Neuronal stem cell (in vitro differentiated cells): ENCODE measurements around the gene PLXDC2.

Experiments used
- DNase-seq: peaks from one replicate; pipeline ENCODE4 v3.0.0-alpha.2; 2013; ENCODE audit warnings: low spot score
- H2AFZ ChIP-seq: one replicate; pipeline ENCODE4 v1.6.1; 2013; ENCODE audit warnings: mild to moderate bottlenecking, low read length, inconsistent platforms
- H2AK5ac ChIP-seq: 2 replicates; pipeline ENCODE4 v1.6.1; 2013; ENCODE audit warnings: low read depth, mild to moderate bottlenecking, inconsistent platforms, low read length, moderate library complexity, mixed read lengths
- H2BK120ac ChIP-seq: 2 replicates; pipeline ENCODE4 v1.6.1; 2013; ENCODE audit warnings: low read depth, mild to moderate bottlenecking, inconsistent platforms, low read length, moderate library complexity, mixed read lengths
- H2BK12ac ChIP-seq: one replicate; pipeline ENCODE4 v1.6.1; 2013; ENCODE audit warnings: low read length, inconsistent platforms
- H2BK15ac ChIP-seq: 2 replicates; pipeline ENCODE4 v1.6.1; 2013; ENCODE audit warnings: mild to moderate bottlenecking, low read length, inconsistent platforms, mixed read lengths
- H2BK5ac ChIP-seq: one replicate; pipeline ENCODE4 v1.6.1; 2013; ENCODE audit warnings: inconsistent platforms, mild to moderate bottlenecking, low read length, moderate library complexity
- H3K14ac ChIP-seq: one replicate; pipeline ENCODE4 v1.6.1; 2013; ENCODE audit warnings: low read length, inconsistent platforms
- H3K18ac ChIP-seq: 2 replicates; pipeline ENCODE4 v1.6.1; 2013; ENCODE audit warnings: low read length, inconsistent platforms
- H3K23ac ChIP-seq: 2 replicates; pipeline ENCODE4 v1.6.1; 2013; ENCODE audit warnings: low read depth, mild to moderate bottlenecking, mixed read lengths, low read length, inconsistent platforms; ENCODE audit not compliant: poor library complexity
- H3K27ac ChIP-seq: replicated peaks from 3 replicates; pipeline ENCODE4 v1.5.1; 2013; ENCODE audit warnings: low read length, inconsistent platforms
- H3K27me3 ChIP-seq, 3 experiments: 2 replicates each; pipeline ENCODE4 v1.6.1; 2013; ENCODE audit warnings: low read length in 3 of 3, mild to moderate bottlenecking in 2 of 3, inconsistent platforms in 1 of 3, low read depth in 1 of 3, mixed read lengths in 1 of 3, moderate library complexity in 1 of 3; ENCODE audit not compliant: control insufficient read depth in 3 of 3, insufficient read depth in 3 of 3
- H3K36me3 ChIP-seq, 2 donors: replicated peaks in 1 of 2; 2 replicates each; pipeline ENCODE4 v1.6.1; 2013; ENCODE audit warnings: low read length in 2 of 2; ENCODE audit not compliant: control insufficient read depth in 2 of 2, insufficient read depth in 2 of 2
- H3K4ac ChIP-seq: 2 replicates; pipeline ENCODE4 v1.6.1; 2013; ENCODE audit warnings: inconsistent platforms, mild to moderate bottlenecking, low read length, moderate library complexity
- H3K4me1 ChIP-seq, 2 donors: 1 replicate in 1 of 2; 2 replicates in 1 of 2; pipeline ENCODE4 v1.6.1; 2013; ENCODE audit warnings: low read length in 2 of 2, low read depth in 1 of 2; ENCODE audit not compliant: control insufficient read depth in 2 of 2, insufficient read depth in 1 of 2
- H3K4me2 ChIP-seq: one replicate; pipeline ENCODE4 v1.6.1; 2013; ENCODE audit warnings: mild to moderate bottlenecking, low read length, inconsistent platforms; ENCODE audit not compliant: insufficient read depth, poor library complexity, severe bottlenecking
- H3K4me3 ChIP-seq, 2 donors: 2 replicates each; pipeline ENCODE4 v1.5.1; 2013; ENCODE audit warnings: low read length in 2 of 2, mild to moderate bottlenecking in 2 of 2, inconsistent platforms in 1 of 2, moderate library complexity in 1 of 2
- H3K79me1 ChIP-seq: one replicate; pipeline ENCODE4 v1.6.1; 2013; ENCODE audit warnings: low read depth, mild to moderate bottlenecking, inconsistent platforms, low read length, moderate library complexity
- H3K9ac ChIP-seq: one replicate; pipeline ENCODE4 v1.6.1; 2013; ENCODE audit warnings: mild to moderate bottlenecking, low read depth, low read length, inconsistent platforms; ENCODE audit not compliant: poor library complexity
- H3K9me3 ChIP-seq, 2 donors: replicated peaks in 1 of 2; 2 replicates each; pipeline versions ENCODE3 to v1.6.1; 2013; ENCODE audit warnings: low read length in 2 of 2, mild to moderate bottlenecking in 2 of 2, inconsistent platforms in 1 of 2, low read depth in 1 of 2, mixed read lengths in 1 of 2, moderate library complexity in 1 of 2; ENCODE audit not compliant: control insufficient read depth in 2 of 2, insufficient read depth in 1 of 2
- H4K8ac ChIP-seq: one replicate; pipeline ENCODE4 v1.6.1; 2013; ENCODE audit warnings: low read depth, mild to moderate bottlenecking, inconsistent platforms, low read length, moderate library complexity
- H4K91ac ChIP-seq: one replicate; pipeline ENCODE4 v1.6.1; 2013; ENCODE audit warnings: low read length, low read depth, mild to moderate bottlenecking, inconsistent platforms; ENCODE audit not compliant: poor library complexity
- WGBS, 2 donors: extraction: QIAGEN DNeasy Blood & Tissue Kit; methylation state at CpG; one replicate each; pipeline ENCODE4 v1.1.7; 2013; ENCODE audit warnings: missing lambda C conversion rate in 2 of 2, mixed read lengths in 1 of 2; ENCODE audit not compliant: insufficient read length in 2 of 2, insufficient replicate concordance in 1 of 2; ENCODE audit errors: extremely low coverage in 2 of 2; 5-methylcytosine and 5-hydroxymethylcytosine counted together

Gene PLXDC2

DNA sequence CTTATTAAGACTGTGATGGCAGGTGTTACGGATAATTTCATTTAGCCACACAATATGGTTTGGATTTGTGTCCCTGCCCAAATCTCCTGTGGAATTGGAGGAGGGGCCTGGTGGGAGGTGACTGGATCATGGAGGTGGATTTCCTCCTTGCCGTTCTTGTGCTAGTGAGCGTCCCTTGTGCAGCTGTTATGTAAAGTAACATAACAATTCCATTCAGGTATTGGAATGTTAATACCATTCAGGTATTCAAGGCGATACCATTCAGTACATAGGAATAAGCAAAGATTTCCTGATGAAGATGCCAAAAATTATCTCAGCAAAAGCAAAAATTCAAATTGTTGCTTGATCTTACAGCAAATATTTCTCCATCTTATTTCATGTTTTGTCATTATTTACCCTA, 32.5 kb upstream of the PLXDC2 start:
- H2BK15ac ChIP-seq, result no peak overlapping the region
- no peak overlapping the region for H3K18ac ChIP-seq
- no peak overlapping the region for H3K9ac ChIP-seq
- H3K36me3 ChIP-seq, result no peaks in the 10 kb centered on the region
- no peak overlapping the region for H4K91ac ChIP-seq
- H3K23ac ChIP-seq, result no peak overlapping the region
- no peaks in the 10 kb centered on the region for H3K9me3 ChIP-seq
- WGBS, 2 donors, result no CpG with 5 or more reads among the region's 4 CpGs
- H3K14ac ChIP-seq, result no peak overlapping the region
- H2AK5ac ChIP-seq, result no peak overlapping the region
- no peak overlapping the region for H3K27ac ChIP-seq
- H2BK120ac ChIP-seq, result no peak overlapping the region
- no peak overlapping the region for H2BK12ac ChIP-seq
- DNase-seq, result no peak
- H2BK5ac ChIP-seq, result no peak overlapping the region
- H3K4me3 ChIP-seq, result no peak overlapping the region
- H3K79me1 ChIP-seq, result no peaks in the 10 kb centered on the region
- H3K4me2 ChIP-seq, result no peak overlapping the region
- no peak overlapping the region for H2AFZ ChIP-seq
- H3K4me1 ChIP-seq, result no peaks in the 10 kb centered on the region
- H4K8ac ChIP-seq, result peak overlapping the region; percentile 88
- H3K27me3 ChIP-seq, result no peaks in the 10 kb centered on the region
- no peak overlapping the region for H3K4ac ChIP-seq

DNA sequence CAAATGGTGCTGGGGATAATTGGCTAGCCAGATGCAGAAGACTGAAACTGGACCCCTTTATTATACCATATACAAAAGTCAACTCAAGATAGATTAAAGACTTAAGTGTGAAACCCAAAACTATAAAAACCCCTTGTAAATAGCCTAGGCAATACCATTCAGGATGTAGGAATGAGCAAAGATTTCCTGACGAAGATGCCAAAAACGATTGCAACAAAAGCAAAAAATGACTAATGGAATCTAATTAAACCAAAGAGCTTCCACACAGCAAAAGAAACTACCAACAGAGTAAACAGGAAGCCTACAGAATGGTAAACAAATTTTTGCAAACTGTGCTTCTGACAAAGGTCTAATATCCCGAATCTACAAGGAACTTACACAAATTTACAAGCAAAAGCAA, 30.9 kb upstream of the PLXDC2 start:
- H3K36me3 ChIP-seq, result no peaks in the 10 kb centered on the region
- H3K4me3 ChIP-seq, result no peak overlapping the region
- no peaks in the 10 kb centered on the region for H3K9me3 ChIP-seq
- no peak overlapping the region for H2BK12ac ChIP-seq
- H4K91ac ChIP-seq, result no peak overlapping the region
- no peak overlapping the region for H3K18ac ChIP-seq
- no peaks in the 10 kb centered on the region for H3K27me3 ChIP-seq
- H3K14ac ChIP-seq, result no peak overlapping the region
- no peak overlapping the region for H2AK5ac ChIP-seq
- H3K4ac ChIP-seq, result no peak overlapping the region
- no peaks in the 10 kb centered on the region for H3K4me1 ChIP-seq
- no CpG with 5 or more reads among the region's 3 CpGs for WGBS, 2 donors
- H4K8ac ChIP-seq, result no peak overlapping the region
- no peaks in the 10 kb centered on the region for H3K79me1 ChIP-seq
- H3K23ac ChIP-seq, result no peak overlapping the region
- no peak overlapping the region for H3K9ac ChIP-seq
- no peak overlapping the region for H2BK120ac ChIP-seq
- no peak for DNase-seq
- no peak overlapping the region for H3K4me2 ChIP-seq
- no peak overlapping the region for H2BK15ac ChIP-seq
- no peak overlapping the region for H2AFZ ChIP-seq
- H2BK5ac ChIP-seq, result no peak overlapping the region
- no peak overlapping the region for H3K27ac ChIP-seq

DNA sequence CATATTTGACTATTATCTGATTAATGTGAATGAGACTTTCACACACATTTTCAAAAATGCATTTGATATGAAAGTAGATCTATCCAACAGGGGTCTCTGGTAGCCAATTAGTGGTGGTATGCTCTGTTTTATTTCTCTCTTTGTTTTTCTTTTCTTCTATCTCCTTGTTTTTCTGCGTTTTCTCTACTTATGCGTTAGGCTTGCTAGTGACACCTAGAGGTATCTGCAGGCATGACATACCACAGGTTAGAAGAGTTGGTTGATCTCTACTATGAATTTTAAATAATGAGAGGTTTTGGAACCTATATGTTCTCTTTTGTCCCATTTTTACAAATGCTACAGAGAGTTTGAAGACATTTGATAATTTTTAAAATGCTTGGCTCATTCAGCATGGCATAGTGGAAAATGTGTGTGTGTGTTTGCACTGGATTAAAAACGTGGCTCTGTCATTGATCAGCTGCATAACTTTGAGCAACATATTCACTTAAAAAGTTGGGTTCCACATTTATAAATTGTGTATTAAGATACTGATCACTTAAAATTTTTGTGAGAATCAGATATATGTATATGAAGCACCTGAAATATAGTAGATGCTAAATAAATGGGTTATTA, 28.1 kb upstream of the PLXDC2 start:
- H2AFZ ChIP-seq, result no peak overlapping the region
- H2BK120ac ChIP-seq, result no peak overlapping the region
- no peak overlapping the region for H4K8ac ChIP-seq
- peak; percentile 36 for DNase-seq
- H3K23ac ChIP-seq, result no peak overlapping the region
- H2AK5ac ChIP-seq, result no peak overlapping the region
- H3K9ac ChIP-seq, result no peak overlapping the region
- H3K27me3 ChIP-seq, result no peaks in the 10 kb centered on the region
- H3K4me1 ChIP-seq, result no peaks in the 10 kb centered on the region
- no peak overlapping the region for H3K4me2 ChIP-seq
- no peaks in the 10 kb centered on the region for H3K79me1 ChIP-seq
- no peaks in the 10 kb centered on the region for H3K9me3 ChIP-seq
- no peak overlapping the region for H3K4me3 ChIP-seq
- H2BK5ac ChIP-seq, result no peak overlapping the region
- H3K27ac ChIP-seq, result no peak overlapping the region
- H3K36me3 ChIP-seq, result no peaks in the 10 kb centered on the region
- no peak overlapping the region for H2BK15ac ChIP-seq
- no peak overlapping the region for H3K4ac ChIP-seq
- no peak overlapping the region for H2BK12ac ChIP-seq
- no peak overlapping the region for H3K18ac ChIP-seq
- no CpG with 5 or more reads among the region's 3 CpGs for WGBS, 2 donors
- no peak overlapping the region for H3K14ac ChIP-seq
- no peak overlapping the region for H4K91ac ChIP-seq

DNA sequence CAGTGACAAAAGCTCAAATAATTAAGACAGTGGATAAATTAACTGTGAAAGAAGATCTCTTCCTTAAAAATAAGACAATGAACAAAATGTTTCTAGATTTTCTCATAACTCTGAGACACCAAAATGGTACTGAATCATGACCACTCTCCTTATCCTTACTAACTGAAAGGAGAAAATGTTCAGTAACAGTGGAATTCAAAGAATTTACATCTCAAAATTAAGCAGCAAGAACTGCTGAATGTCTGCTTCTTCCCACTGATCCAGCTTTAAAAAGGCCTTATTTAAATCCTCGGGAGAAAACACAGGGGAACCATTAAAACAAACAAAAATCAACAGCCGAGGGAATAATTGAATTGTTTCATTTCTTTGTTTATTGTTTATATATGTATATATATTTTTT, 27.3 kb upstream of the PLXDC2 start:
- no peak overlapping the region for H4K8ac ChIP-seq
- no peak overlapping the region for H2BK15ac ChIP-seq
- H3K36me3 ChIP-seq, result no peaks in the 10 kb centered on the region
- no peak overlapping the region for H3K4me3 ChIP-seq
- no peak overlapping the region for H4K91ac ChIP-seq
- H3K14ac ChIP-seq, result no peak overlapping the region
- H3K23ac ChIP-seq, result no peak overlapping the region
- H2BK5ac ChIP-seq, result no peak overlapping the region
- WGBS, 2 donors, result no CpG with 5 or more reads among the region's 2 CpGs
- no peak overlapping the region for H3K4ac ChIP-seq
- no peak overlapping the region for H3K27ac ChIP-seq
- no peaks in the 10 kb centered on the region for H3K79me1 ChIP-seq
- no peak overlapping the region for H2BK12ac ChIP-seq
- no peak overlapping the region for H3K18ac ChIP-seq
- no peak for DNase-seq
- H3K27me3 ChIP-seq, result no peaks in the 10 kb centered on the region
- H2BK120ac ChIP-seq, result no peak overlapping the region
- no peak overlapping the region for H2AK5ac ChIP-seq
- no peak overlapping the region for H2AFZ ChIP-seq
- H3K4me1 ChIP-seq, result no peaks in the 10 kb centered on the region
- H3K4me2 ChIP-seq, result no peak overlapping the region
- no peaks in the 10 kb centered on the region for H3K9me3 ChIP-seq
- no peak overlapping the region for H3K9ac ChIP-seq
